Smooth muscle cell (in vitro differentiated cells): ENCODE data around the gene SH3RF3. TPM values are rescaled to one million over a fixed set of nuclear protein-coding genes. Genes with fewer than 3 reads are reported as not detected.

Source experiments
- DNase-seq: peaks from one replicate; lab custom pipeline; 2025; ENCODE audit not compliant: unreplicated experiment; lab: John Stamatoyannopoulos, UW
- H2AFZ ChIP-seq: fragments of 200-600 bp; sonication (generic); 2 replicates; pipeline ENCODE4 v1.6.0; 2016; ENCODE audit warnings: antibody characterized with exemption, low read depth, mild to moderate bottlenecking
- H3F3A ChIP-seq: fragments of 200-600 bp; sonication (generic); 2 replicates; pipeline ENCODE4 v1.6.0; 2017; ENCODE audit warnings: antibody characterized with exemption, low read depth
- H3K27ac ChIP-seq: fragments of 200-600 bp; sonication (generic); 2 replicates; pipeline ENCODE4 v1.5.1; 2016; ENCODE audit warnings: low read depth, mild to moderate bottlenecking
- H3K27me3 ChIP-seq: fragments of 200-600 bp; sonication (generic); 2 replicates; pipeline ENCODE4 v1.6.1; 2016; ENCODE audit warnings: low read depth, mild to moderate bottlenecking
- H3K36me3 ChIP-seq: fragments of 200-600 bp; sonication (generic); 2 replicates; pipeline ENCODE4 v1.5.1; 2016; ENCODE audit warnings: low read depth
- H3K4me1 ChIP-seq: fragments of 200-600 bp; sonication (generic); 2 replicates; pipeline ENCODE4 v1.5.1; 2016; ENCODE audit warnings: low read depth
- H3K4me2 ChIP-seq: fragments of 200-600 bp; sonication (generic); 2 replicates; pipeline ENCODE4 v1.6.0; 2016; ENCODE audit warnings: mild to moderate bottlenecking
- H3K4me3 ChIP-seq: fragments of 200-600 bp; sonication (generic); 2 replicates; pipeline ENCODE4 v1.5.1; 2016; ENCODE audit warnings: mild to moderate bottlenecking
- H3K79me2 ChIP-seq: fragments of 200-600 bp; sonication (generic); 2 replicates; pipeline ENCODE4 v1.6.0; 2016; ENCODE audit warnings: low read depth, mild to moderate bottlenecking
- H3K9ac ChIP-seq: fragments of 200-600 bp; sonication (generic); 2 replicates; pipeline ENCODE4 v1.6.0; 2016; ENCODE audit warnings: low read depth
- H3K9me3 ChIP-seq: fragments of 200-600 bp; sonication (generic); replicated peaks from 2 replicates; pipeline ENCODE4 v1.5.1; 2016; ENCODE audit warnings: low read depth
- H4K20me1 ChIP-seq: fragments of 200-600 bp; sonication (generic); 2 replicates; pipeline ENCODE4 v1.6.0; 2016; ENCODE audit warnings: low read depth
- CTCF ChIP-seq: fragments of 200-600 bp; sonication (generic); IDR thresholded peaks from 2 replicates; pipeline ENCODE4 v1.5.1; 2017; ENCODE audit warnings: borderline replicate concordance, mild to moderate bottlenecking, antibody characterized with exemption; ENCODE audit not compliant: insufficient read depth, poor library complexity, severe bottlenecking
- WGBS: methylation state at CpG from one replicate; pipeline ENCODE4 v1.1.7; 2016; ENCODE audit warnings: low lambda C conversion rate; 5-methylcytosine and 5-hydroxymethylcytosine counted together
- polyA plus RNA-seq: library from polyadenylated mRNA; unstranded; fragments of >200 nt; fragmentation: Nextera tagmentation; extraction: Ambion mirVana; gene quantifications from 2 replicates; pipeline ENCODE4 v1.2.1, GENCODE V29; 2016
- total RNA-seq: library from RNA; depleted of rRNA; stranded (reverse); fragments of >200 nt; gene quantifications from 2 replicates; pipeline ENCODE4 v1.2.3, GENCODE V29; 2014

SH3RF3 gene
- total and polyA plus RNA-seq, 2 experiments from 2014 or later, result 6.6 to 11.8 TPM

GRCh38 chr2:109171444-109172334, 42.7 kb downstream of the SH3RF3 start:
- Histone ChIP-seq H3F3A (peaks cover 27% of the 10 kb centered on the region), H3K4me3 (peak overlapping the region; percentile 5), H3K36me3 (no peaks in the 10 kb centered on the region), H3K79me2 (peaks cover 59% of the 10 kb centered on the region), H3K4me1 (peaks cover 22% of the 10 kb centered on the region), H3K9ac (peak overlapping the region; percentile 89), H3K27ac (peak overlapping the region; percentile 98), H3K27me3 (no peaks in the 10 kb centered on the region), H3K4me2 (peak overlapping the region; percentile 78), H2AFZ (no peak overlapping the region), H3K9me3 (no peaks in the 10 kb centered on the region), H4K20me1 (no peaks in the 10 kb centered on the region)
- 25% methylated on average over 36 of the region's 36 CpGs for WGBS
- TF ChIP-seq CTCF, result no peak
- peak; percentile 82 for DNase-seq

- Histone ChIP-seq H3F3A (peaks cover 27% of the 10 kb centered on the region), H3K27ac (peak overlapping the region; percentile 98), H3K79me2 (peaks cover 61% of the 10 kb centered on the region), H3K4me2 (peak overlapping the region; percentile 78), H3K36me3 (no peaks in the 10 kb centered on the region), H3K9ac (peak overlapping the region; percentile 89), H2AFZ (no peak overlapping the region), H4K20me1 (no peaks in the 10 kb centered on the region), H3K4me1 (peaks cover 31% of the 10 kb centered on the region), H3K4me3 (peak overlapping the region; percentile 5), H3K9me3 (no peaks in the 10 kb centered on the region), H3K27me3 (no peaks in the 10 kb centered on the region)
- TF ChIP-seq CTCF, result no peak
- 65% methylated on average over 7 of the region's 7 CpGs for WGBS
- DNase-seq, result no peak
Observed at GRCh38 chr2:109172556-109173105, 43.6 kb downstream of the SH3RF3 start.

- Histone ChIP-seq H3K9me3 (no peaks in the 10 kb centered on the region), H3F3A (peaks cover 27% of the 10 kb centered on the region), H3K27me3 (no peaks in the 10 kb centered on the region), H4K20me1 (no peaks in the 10 kb centered on the region), H3K4me1 (peaks cover 31% of the 10 kb centered on the region), H2AFZ (no peak overlapping the region), H3K79me2 (peaks cover 61% of the 10 kb centered on the region), H3K4me2 (peak overlapping the region; percentile 78), H3K9ac (peak overlapping the region; percentile 89), H3K27ac (peak overlapping the region; percentile 98), H3K36me3 (no peaks in the 10 kb centered on the region), H3K4me3 (no peak overlapping the region)
- no peak for TF ChIP-seq CTCF
- DNase-seq, result peak; percentile 61
- 25% methylated on average over 19 of the region's 19 CpGs for WGBS
Observed at GRCh38 chr2:109173311-109174171, 44.5 kb downstream of the SH3RF3 start.
